ENCODE data around the gene DOCK7.

The DOCK7 gene, protein sequence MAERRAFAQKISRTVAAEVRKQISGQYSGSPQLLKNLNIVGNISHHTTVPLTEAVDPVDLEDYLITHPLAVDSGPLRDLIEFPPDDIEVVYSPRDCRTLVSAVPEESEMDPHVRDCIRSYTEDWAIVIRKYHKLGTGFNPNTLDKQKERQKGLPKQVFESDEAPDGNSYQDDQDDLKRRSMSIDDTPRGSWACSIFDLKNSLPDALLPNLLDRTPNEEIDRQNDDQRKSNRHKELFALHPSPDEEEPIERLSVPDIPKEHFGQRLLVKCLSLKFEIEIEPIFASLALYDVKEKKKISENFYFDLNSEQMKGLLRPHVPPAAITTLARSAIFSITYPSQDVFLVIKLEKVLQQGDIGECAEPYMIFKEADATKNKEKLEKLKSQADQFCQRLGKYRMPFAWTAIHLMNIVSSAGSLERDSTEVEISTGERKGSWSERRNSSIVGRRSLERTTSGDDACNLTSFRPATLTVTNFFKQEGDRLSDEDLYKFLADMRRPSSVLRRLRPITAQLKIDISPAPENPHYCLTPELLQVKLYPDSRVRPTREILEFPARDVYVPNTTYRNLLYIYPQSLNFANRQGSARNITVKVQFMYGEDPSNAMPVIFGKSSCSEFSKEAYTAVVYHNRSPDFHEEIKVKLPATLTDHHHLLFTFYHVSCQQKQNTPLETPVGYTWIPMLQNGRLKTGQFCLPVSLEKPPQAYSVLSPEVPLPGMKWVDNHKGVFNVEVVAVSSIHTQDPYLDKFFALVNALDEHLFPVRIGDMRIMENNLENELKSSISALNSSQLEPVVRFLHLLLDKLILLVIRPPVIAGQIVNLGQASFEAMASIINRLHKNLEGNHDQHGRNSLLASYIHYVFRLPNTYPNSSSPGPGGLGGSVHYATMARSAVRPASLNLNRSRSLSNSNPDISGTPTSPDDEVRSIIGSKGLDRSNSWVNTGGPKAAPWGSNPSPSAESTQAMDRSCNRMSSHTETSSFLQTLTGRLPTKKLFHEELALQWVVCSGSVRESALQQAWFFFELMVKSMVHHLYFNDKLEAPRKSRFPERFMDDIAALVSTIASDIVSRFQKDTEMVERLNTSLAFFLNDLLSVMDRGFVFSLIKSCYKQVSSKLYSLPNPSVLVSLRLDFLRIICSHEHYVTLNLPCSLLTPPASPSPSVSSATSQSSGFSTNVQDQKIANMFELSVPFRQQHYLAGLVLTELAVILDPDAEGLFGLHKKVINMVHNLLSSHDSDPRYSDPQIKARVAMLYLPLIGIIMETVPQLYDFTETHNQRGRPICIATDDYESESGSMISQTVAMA (N-terminal part only)

DNA sequence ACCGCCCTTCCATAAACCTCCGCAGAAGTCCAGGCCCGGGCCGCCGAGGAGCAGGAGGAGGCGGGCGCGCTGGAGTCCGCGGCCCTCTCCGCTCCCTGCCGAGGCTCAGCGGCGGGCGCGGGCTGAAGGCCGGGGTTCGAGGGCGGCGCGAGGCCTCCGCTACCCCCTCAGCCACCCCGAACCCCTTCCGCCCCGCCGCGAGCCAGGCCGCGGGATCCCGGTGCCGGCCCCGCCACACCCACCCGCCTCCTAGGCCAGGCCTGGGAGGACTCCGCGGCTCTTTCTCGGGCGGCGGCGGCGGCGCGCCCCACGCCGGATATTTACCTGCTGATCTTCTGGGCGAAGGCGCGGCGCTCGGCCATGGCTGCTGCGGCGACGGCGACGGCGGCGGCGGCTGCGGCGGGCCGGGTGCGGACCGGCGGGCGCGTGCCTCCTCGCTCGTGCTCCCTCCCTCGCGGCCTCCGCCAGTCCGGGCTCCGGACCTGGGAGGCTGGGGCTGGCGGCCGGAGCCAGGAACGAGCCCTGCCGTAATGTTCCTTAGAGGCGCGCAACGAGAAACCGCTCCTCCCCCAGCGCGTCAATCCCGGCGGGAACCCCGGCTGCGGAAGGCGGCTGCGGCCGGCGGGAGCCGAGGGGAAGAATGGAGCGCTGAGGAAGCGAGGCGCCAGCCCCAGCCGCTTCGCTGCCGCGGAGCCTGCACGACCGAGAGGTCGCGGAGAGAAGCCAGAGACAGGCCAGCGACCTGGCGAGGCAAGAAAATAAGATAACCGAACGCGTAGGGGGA is at the start of gene DOCK7:
Gene DOCK7 (minus strand): TSS at position 484 of the 784 bp plus-strand sequence. CDS start 122 bp downstream, at position 362.
- Histone ChIP-seq H3K4me1 (peaks cover 33% of the 10 kb centered on the region), H3K9me3 (no peaks in the 10 kb centered on the region), H3K4me3 (peak within 1 kb of the TSS; percentile 70), H3K36me3 (replicated peaks) (no peaks in the 10 kb centered on the region), H3K27me3 (ENCODE audit: low read depth) (no peaks in the 10 kb centered on the region)
- in situ Hi-C loops (cut with MboI; ENCODE audit: low sequenced_read_pairs), result no loop called here
- peak; percentile 59 to 88 for DNase-seq (ENCODE audit: low spot score in 2 of 2)

DNA sequence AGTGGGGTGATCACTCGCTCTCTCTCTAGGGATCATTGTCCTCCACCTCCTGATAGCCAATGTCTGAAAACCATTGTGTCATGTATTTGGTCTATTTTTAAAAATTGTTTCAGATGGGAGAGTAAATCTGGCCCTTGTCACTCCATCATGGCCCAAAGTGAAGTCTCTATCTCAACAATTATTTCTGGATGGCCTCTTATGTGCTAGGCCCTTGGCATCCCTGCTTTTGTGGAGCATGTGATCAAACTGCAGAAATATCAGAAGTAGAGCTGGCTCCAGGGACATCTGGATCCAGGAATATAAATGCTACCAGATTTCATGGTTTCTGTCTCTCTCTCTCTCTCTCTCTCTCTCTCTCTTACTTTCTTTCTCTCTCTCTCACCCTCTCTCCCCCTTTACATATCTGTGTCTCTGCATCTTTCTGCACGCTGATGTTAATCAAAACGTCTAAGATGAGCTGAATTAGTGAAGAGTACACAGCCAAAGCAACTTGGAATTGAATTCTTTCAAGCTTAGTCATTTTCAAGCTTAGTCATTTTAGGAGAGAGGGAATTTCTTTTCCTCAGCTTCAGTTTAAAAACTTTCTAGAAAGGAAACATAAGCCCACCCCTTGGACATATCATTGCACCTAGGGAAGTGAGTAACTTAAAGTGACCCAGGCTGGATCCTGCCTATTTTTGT is 47.4 kb upstream of the DOCK7 start:
- DNase-seq (ENCODE audit: low spot score in 2 of 2), result no peak
- Histone ChIP-seq H3K27me3 (ENCODE audit: low read depth) (no peaks in the 10 kb centered on the region), H3K4me3 (no peak overlapping the region), H3K9me3 (no peaks in the 10 kb centered on the region), H3K4me1 (peaks cover 6% of the 10 kb centered on the region; the same call in 1 of the 2 replicates), H3K36me3 (replicated peaks) (no peaks in the 10 kb centered on the region)
- in situ Hi-C loops (cut with MboI; ENCODE audit: low sequenced_read_pairs), result loop anchor here (25.0 kb wide), 1 partner anchor 223 kb away; no protein-coding TSS in a partner anchor

GRCh38 chr1:62732331-62732730 is 44.1 kb upstream of the DOCK7 start:
- no peak overlapping the region for H3K4me3 ChIP-seq
- peaks cover 6% of the 10 kb centered on the region; the same call in 1 of the 2 replicates for H3K4me1 ChIP-seq
- H3K27me3 ChIP-seq (ENCODE audit: low read depth), result no peaks in the 10 kb centered on the region
- no peaks in the 10 kb centered on the region for H3K36me3 ChIP-seq (replicated peaks)
- no peaks in the 10 kb centered on the region for H3K9me3 ChIP-seq
- DNase-seq (ENCODE audit: low spot score in 2 of 2), result peak in 1 of 2 experiments; percentile 19
- in situ Hi-C loops (cut with MboI; ENCODE audit: low sequenced_read_pairs), result loop anchor here (25.0 kb wide), 1 partner anchor 220 kb away; no protein-coding TSS in a partner anchor

DNA sequence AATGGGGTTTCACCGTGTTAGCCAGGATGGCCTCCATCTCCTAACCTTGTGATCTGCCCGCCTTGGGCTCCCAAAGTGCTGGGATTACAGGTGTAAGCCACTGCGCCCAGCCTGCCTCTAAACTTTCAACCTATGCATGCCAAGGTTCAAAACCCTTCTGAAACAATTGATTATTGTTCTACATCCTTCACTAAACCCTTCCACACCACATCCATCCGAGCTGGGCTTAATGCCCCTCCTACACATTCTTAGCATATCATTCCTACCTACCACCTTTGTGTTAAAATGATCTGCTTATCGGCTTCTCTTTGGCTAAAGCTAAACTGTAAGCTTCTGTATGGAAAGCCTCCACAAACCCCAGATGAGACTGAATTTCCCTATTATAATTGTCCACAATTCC is 40.8 kb upstream of the DOCK7 start:
- peaks cover 6% of the 10 kb centered on the region for H3K4me1 ChIP-seq
- no peak for DNase-seq (ENCODE audit: low spot score in 2 of 2)
- no peaks in the 10 kb centered on the region for H3K36me3 ChIP-seq (replicated peaks)
- H3K4me3 ChIP-seq, result no peak overlapping the region
- H3K27me3 ChIP-seq (ENCODE audit: low read depth), result no peaks in the 10 kb centered on the region
- no peaks in the 10 kb centered on the region for H3K9me3 ChIP-seq
- in situ Hi-C loops (cut with MboI; ENCODE audit: low sequenced_read_pairs), result loop anchor here (25.0 kb wide), 1 partner anchor 217 kb away; no protein-coding TSS in a partner anchor

GRCh38 chr1:62727656-62728407 is 39.6 kb upstream of the DOCK7 start:
- peak in 1 of 2 experiments; percentile 17 for DNase-seq (ENCODE audit: low spot score in 2 of 2)
- in situ Hi-C loops (cut with MboI; ENCODE audit: low sequenced_read_pairs), result loop anchor here (25.0 kb wide), 1 partner anchor 216 kb away; no protein-coding TSS in a partner anchor
- Histone ChIP-seq H3K4me3 (no peak overlapping the region), H3K4me1 (peaks cover 2% of the 10 kb centered on the region; the same call in 1 of the 2 replicates), H3K27me3 (ENCODE audit: low read depth) (no peaks in the 10 kb centered on the region), H3K36me3 (replicated peaks) (no peaks in the 10 kb centered on the region), H3K9me3 (no peaks in the 10 kb centered on the region)

GRCh38 chr1:62726011-62726442 is 37.8 kb upstream of the DOCK7 start:
- in situ Hi-C loops (cut with MboI; ENCODE audit: low sequenced_read_pairs), result loop anchor here (25.0 kb wide), 1 partner anchor 214 kb away; no protein-coding TSS in a partner anchor

GRCh38 chr1:62725255-62725654 is 37.1 kb upstream of the DOCK7 start:
- Histone ChIP-seq H3K27me3 (ENCODE audit: low read depth) (no peaks in the 10 kb centered on the region), H3K4me1 (peaks cover 2% of the 10 kb centered on the region; the same call in 1 of the 2 replicates), H3K9me3 (no peaks in the 10 kb centered on the region), H3K36me3 (replicated peaks) (no peaks in the 10 kb centered on the region), H3K4me3 (no peak overlapping the region)
- DNase-seq (ENCODE audit: low spot score in 2 of 2), result no peak
- in situ Hi-C loops (cut with MboI; ENCODE audit: low sequenced_read_pairs), result loop anchor here (25.0 kb wide), 1 partner anchor 213 kb away; no protein-coding TSS in a partner anchor

More at GRCh38 chr1:62726011-62726442, 37.8 kb upstream of the DOCK7 start:
- Histone ChIP-seq H3K36me3 (replicated peaks) (no peaks in the 10 kb centered on the region), H3K27me3 (ENCODE audit: low read depth) (no peaks in the 10 kb centered on the region), H3K4me3 (no peak overlapping the region), H3K4me1 (peaks cover 2% of the 10 kb centered on the region; the same call in 1 of the 2 replicates), H3K9me3 (no peaks in the 10 kb centered on the region)
- DNase-seq (ENCODE audit: low spot score in 2 of 2), result no peak

- H3K4me1 ChIP-seq, result peaks cover 2% of the 10 kb centered on the region; the same call in 1 of the 2 replicates
Observed at GRCh38 chr1:62724430-62724829, 36.2 kb upstream of the DOCK7 start.

DNA sequence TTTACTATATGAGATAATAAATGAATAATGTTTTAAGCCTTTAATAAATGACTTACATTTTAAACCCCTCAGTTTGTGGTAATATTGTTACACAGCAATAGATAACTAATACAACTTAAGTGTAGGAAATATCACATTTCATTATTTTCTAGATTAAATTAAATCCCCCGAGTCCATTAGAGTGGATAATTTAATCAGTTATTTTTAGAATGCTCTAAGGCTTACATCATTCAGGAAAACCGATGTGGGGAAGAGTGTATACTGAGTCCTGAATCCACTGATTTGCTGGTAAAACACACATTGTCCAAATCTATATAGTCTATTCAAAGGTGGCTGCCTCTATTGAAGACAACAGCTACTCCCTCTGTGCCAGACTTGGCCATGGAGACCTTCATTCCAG is 35.7 kb upstream of the DOCK7 start:
- Histone ChIP-seq H3K4me3 (no peak overlapping the region), H3K4me1 (peaks cover 2% of the 10 kb centered on the region; the same call in 1 of the 2 replicates), H3K27me3 (ENCODE audit: low read depth) (no peaks in the 10 kb centered on the region), H3K9me3 (no peaks in the 10 kb centered on the region), H3K36me3 (replicated peaks) (no peaks in the 10 kb centered on the region)
- in situ Hi-C loops (cut with MboI; ENCODE audit: low sequenced_read_pairs), result no loop called here
- no peak for DNase-seq (ENCODE audit: low spot score in 2 of 2)

More at GRCh38 chr1:62724430-62724829, 36.2 kb upstream of the DOCK7 start:
- H3K27me3 ChIP-seq (ENCODE audit: low read depth), result no peaks in the 10 kb centered on the region
- H3K36me3 ChIP-seq (replicated peaks), result no peaks in the 10 kb centered on the region
- in situ Hi-C loops (cut with MboI; ENCODE audit: low sequenced_read_pairs), result no loop called here
- no peaks in the 10 kb centered on the region for H3K9me3 ChIP-seq
- no peak for DNase-seq (ENCODE audit: low spot score in 2 of 2)
- no peak overlapping the region for H3K4me3 ChIP-seq

- Histone ChIP-seq H3K27me3 (ENCODE audit: low read depth) (no peaks in the 10 kb centered on the region), H3K36me3 (replicated peaks) (no peaks in the 10 kb centered on the region), H3K9me3 (no peaks in the 10 kb centered on the region), H3K4me3 (no peak overlapping the region), H3K4me1 (peaks cover 2% of the 10 kb centered on the region; the same call in 1 of the 2 replicates)
- DNase-seq (ENCODE audit: low spot score in 2 of 2), result no peak
- in situ Hi-C loops (cut with MboI; ENCODE audit: low sequenced_read_pairs), result no loop called here
Observed at GRCh38 chr1:62722796-62723195, 34.6 kb upstream of the DOCK7 start.

GRCh38 chr1:62720946-62721554 is 32.9 kb upstream of the DOCK7 start:
- Histone ChIP-seq H3K9me3 (no peaks in the 10 kb centered on the region), H3K27me3 (ENCODE audit: low read depth) (no peaks in the 10 kb centered on the region), H3K36me3 (replicated peaks) (no peaks in the 10 kb centered on the region), H3K4me3 (no peak overlapping the region), H3K4me1 (peaks cover under 1% of the 10 kb centered on the region; the same call in 1 of the 2 replicates)
- no peak for DNase-seq (ENCODE audit: low spot score in 2 of 2)
- in situ Hi-C loops (cut with MboI; ENCODE audit: low sequenced_read_pairs), result no loop called here

All from HAP-1 (cell line).